GM19025 (cell line): ENCODE measurements around the gene TEX47.
A peak's percentile ranks its signal among the peaks of the same experiment; 100 is the strongest.

Source experiments
- ATAC-seq: cut with Tn5 transposase; IDR thresholded peaks from one replicate; pipeline ENCODE4 v1.9.1; 2021; ENCODE audit warnings: mild to moderate bottlenecking, low read depth, moderate library complexity; ENCODE audit not compliant: unreplicated experiment

The TEX47 gene

DNA sequence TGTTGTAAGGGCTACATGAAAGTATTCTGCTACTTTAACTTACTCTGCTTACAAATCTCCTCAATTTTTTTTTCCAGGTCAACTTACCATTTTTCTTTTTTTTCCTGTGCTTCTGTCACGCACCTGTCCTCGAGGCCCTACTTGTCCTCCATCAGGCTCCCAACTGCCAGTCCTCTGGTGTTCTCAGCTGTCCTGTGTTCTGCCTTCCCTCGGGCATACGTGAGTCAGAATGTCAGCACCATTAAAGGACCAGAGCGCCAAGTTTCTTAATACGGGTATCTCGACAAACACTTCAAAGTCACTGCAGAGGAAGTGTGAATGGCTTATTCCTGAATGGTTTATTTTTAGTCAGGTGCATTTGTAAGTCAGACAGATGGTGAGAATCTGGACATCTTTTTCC is at the start of gene TEX47:
TEX47 (minus strand) TSS at position 185 of the 400 bp plus-strand sequence. CDS start 795 bp downstream, outside the sequence.
- no peak for ATAC-seq

DNA sequence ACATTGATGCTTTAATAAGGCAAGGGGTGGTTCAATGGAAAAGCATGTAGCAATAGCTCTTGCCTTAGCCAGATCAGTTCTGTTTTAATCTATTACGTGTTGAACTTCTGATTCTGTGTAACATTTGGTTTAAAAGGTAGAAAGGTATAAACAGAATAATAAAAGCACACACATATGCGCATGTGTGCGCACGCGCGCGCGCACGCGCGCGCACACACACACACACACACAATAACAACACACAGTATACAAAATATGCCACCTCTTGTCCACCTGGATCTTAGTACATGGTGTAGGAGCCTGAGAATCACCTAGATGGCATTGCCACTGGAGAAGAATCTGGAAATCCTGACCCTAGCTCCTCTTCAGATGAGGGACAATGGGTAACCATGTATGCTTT is 49.6 kb upstream of the TEX47 start:
- no peak for ATAC-seq

DNA sequence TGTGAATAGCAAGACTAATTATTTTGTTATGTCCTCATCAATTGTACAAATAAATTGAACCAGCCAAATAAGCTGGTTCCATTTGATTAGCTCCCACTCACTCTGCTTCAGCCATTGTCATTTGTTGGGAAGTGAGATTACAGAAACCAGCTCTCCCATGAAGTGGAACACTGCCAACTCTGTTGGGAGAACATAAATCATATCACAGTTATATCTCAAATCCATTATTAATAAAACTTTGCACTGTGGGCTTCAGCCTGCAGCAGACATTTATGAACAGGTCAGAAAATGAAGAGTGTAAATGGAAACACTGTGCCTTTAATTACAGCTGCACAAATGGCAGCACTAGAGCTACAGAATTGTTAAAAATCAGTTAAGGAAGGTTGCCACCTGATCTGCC is 46.7 kb upstream of the TEX47 start:
- no peak for ATAC-seq

DNA sequence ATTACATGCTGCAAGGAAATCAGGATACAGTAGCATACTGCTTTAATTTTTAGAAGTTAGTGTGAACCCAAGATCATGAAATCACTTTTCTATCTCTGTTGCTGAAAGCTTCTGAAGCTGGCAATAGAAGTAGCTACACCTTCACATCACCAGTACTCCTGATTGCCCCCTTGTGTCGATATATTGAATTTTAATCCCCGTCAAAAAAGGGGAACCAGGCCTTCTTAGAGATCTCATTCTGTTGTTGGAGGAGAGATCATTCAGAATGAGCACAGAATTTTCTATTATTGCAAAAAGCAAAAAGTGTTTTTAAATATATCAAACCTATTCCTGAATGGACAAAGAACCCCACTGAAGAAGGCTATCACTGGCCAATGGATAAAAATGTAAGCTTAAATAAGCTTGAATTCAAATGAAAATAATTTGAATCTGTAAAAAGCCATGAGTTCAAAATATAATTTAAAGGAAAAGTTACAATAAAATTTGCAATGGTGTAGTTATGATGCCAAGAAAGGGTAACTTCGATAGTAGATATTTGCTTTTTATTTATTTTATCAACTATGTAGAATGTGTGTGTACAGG is 39.7 kb upstream of the TEX47 start:
- peak; percentile 75 for ATAC-seq

DNA sequence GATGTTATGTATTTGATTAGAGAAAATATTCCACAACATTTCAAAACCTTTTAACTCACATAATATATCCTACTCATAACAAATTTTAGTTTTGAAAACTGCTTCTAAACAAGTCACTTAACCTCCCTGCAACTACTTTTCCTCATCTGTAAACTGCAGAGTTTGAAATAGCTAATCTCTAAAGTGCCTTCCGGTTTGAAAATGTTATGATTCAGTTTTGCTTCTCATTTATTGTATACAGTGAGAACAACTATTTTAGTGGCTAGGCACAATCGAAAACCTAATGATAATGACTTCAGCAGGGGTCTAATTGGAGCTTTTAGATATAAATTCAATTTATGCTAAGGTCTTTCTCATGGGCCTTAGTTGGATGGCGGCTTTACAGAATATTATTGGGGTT is 30.7 kb upstream of the TEX47 start:
- peak; percentile 59 for ATAC-seq

DNA sequence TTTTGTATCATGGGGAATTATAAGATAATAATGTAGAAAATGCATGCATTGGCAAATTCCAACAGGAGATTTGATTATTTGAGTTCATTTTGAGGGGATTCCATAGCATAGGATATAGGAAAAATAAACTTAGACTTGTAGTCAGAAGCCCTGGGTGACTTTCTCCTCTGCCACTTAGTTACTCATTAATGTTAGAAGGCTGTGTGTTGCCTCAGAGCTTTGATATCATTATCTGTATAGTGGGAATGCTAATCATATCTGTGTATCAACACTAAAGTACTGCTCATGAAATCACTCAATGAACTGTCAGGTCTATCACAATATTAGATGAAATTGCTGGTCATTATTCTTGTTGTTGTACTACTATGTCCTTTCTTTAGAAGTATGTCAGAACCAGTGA is 23.0 kb upstream of the TEX47 start:
- no peak for ATAC-seq

DNA sequence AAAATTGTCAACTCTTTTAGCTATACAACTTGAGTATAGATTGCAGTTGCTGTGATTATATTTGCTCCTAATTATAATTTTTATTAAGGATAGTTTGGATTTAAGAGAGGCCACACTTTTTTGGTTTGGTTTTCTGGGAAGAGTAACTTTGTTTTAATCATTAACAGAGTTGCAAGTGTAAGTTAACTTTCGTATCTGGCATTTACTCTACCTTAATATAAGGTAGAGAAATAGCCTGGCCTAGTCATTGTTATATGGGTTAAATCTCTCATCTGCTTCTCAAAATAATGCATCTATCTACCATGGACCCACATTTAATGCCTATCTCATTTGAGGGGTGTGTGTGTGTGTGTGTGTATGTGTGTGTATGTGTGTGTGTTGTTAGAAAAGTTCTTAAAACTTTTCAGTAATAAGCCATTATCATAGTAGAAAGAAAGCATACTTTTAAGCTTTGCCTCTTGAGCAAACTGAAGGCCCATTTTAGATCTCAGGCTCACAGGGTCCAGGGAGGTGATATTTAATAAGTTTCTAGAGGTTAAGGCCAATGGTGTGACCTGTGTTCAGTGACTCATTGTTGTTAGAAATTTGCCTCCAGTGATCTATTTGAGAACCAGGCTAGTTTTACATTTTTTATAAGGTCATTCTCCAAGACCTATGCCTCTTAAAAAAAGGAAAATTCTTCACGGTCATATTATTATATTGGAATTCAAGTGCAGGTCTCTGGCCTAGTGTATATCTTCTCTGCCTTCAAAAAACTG is 10.9 kb upstream of the TEX47 start:
- ATAC-seq: no peak

DNA sequence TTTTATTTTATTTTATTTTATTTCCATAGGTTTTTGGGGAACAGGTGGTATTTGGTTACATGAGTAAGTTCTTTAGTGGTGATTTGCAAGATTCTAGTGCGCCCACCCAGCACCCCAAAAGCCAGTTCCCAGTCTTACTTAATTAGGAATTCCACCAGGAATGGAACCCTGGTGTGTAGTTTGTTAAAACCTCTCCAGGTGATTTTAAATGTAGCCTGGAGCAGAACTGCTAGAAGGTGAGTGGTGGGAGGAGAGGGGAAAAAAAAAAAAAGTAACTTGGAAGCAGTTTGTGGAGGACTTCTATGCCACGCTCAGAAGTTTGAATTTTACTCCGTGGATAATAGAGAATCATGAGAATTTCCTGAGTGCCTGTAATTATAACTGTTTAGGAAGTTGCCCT is 5.5 kb upstream of the TEX47 start:
- no peak for ATAC-seq

DNA sequence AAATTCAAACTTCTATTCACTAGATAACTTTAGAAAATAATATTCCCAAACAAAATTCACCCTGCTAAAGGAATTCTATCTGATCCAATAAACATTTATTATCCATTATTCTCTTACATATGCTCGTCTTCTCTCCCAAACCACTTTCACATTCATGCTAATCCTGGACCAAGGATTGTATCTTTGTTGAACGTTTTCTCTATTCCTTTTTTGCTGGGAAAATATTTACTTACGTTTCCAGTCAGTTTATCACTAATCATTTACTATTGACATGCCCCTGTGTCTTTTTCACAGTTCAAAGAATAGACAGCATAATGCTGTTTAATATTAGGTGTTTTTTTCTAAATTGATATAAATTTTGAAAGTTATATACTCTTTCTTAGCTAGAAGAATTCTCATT is 3.2 kb downstream of the TEX47 start:
- no peak for ATAC-seq

DNA sequence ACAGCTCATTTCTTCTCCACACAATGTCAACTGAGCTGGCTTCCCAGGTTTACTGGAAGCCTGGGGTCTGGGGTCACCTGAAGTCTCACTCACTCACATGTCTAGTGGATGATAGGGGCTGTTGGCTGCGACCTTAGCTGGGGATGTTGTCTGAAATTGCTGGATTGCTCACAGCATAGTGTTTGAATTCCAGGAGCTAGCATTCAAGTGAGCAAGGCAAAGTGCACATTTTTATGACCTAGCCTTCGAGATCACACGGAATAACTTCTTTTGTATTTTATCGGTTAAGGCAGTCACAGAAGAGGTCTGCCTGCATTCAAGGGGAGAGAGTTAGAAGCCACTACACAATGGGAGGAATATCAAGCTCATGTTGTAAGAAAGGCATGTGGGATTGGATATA is 3.6 kb downstream of the TEX47 start:
- ATAC-seq: no peak

DNA sequence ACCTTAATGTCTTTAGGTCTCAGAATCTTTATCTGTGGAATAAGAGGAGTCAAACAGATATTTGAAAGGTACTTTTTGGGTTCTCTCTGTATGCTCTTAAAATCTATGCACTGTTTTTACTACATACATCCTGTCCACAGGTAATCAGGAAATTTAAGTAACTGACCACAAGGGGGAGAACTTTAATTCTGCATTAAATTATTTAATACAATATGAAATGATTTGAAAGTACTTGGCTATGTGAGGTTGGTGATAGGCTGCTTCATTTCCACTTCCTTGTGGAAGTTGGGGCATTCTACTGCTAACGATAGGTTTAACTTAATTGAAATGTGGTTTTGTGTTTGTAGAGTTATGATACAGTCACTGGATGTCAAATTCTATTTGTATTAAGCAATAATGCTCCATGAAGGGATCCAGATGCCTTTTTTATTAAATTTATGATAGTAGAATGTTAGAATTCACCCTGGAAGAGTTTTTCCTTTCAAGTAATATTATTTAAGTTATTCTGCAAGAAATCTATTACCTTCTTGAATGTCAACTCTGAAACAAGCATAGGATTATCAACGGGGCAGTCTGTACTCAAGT is 6.0 kb downstream of the TEX47 start:
- no peak for ATAC-seq

DNA sequence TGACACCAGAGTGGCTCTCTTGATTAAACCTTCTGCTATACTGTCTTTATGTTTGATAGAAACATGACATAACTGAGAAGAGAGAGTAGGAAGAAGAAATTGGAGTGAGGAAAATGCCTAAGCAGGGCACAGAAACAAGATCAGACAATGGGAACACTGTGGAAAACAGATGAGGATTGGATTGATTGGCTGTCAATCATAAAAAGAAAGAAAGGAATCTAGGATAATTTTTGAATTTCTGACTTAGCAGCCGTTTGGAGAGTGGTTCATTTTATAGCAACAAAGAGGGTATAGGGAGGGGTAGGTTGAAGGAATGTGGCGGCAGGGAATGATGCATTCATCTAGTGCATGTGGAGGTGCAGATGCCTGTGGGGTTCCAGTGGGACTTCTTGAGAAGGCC is 7.8 kb downstream of the TEX47 start:
- no peak for ATAC-seq

DNA sequence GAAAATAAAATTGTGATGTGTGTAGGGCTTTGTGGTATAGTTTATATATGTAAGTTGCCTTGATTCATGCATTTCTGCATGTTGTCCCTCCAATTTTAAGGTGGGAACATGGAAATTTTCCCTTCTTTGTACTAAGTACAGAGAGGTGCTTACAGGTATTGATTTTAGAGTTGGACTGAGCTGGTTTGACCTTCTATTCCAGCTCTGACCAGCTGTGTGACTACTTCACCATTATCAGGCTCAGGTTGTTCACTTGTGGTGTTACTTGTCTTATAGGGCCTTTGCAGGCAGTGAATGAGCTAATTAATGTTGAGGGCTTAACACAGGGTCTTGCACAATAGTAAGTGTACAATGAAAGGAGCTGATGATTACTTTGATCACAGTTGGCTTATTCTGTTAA is 19.7 kb downstream of the TEX47 start:
- no peak for ATAC-seq

DNA sequence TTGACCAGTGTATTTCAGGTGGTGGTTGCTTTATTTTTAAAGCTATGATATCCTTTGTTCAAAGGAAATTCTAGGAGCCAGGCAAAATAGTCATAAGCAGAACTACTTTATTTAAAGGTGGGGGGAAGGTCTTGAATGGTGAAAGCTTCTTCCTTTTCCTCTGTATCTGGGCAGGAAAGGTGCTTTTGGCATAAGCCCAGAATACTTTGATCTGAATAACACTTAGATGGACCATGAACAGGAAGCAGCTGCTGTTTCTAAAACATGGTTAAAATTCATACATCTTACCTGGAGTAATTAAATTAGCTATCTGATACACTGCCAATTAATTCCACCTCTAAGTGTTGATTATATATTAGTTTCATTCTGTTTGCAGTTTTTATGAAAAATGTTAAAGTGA is 22.8 kb downstream of the TEX47 start:
- ATAC-seq: no peak

DNA sequence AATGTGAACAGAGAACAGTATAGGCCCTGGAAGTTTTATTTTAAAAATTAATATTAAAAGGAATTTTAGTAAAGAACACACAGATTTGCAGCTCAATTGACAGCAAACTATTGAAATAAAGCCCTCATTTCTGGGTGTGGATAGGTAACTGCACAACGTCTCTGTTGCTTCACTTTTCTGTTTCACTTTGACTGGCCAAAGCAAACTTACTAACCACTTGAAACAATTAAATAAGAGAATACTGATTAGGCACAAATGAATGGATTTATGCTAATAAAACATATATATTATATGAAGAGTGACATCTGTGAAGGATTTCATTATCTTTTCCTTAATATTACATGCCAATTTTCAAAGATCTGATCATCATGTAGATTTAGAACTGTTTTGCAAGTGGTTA is 24.1 kb downstream of the TEX47 start:
- ATAC-seq: no peak

DNA sequence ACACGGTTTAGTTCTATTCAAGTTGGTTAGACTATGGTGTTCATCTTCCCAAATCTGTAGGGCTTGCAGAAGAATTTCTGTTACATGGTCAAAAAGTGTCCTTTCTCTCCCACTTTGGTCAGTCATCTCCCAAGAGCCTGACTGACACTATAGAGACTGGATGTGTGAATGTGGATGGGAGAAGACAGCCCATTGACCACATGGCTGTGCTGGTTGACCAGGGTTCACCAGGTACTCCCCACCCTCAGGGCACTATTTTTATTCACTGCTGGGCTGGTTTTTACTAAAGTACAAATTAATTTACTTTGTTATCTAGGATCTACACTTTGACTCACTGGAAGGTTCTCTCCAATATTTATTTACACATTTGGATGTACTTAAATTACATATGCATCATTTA is 33.8 kb downstream of the TEX47 start:
- ATAC-seq: no peak

DNA sequence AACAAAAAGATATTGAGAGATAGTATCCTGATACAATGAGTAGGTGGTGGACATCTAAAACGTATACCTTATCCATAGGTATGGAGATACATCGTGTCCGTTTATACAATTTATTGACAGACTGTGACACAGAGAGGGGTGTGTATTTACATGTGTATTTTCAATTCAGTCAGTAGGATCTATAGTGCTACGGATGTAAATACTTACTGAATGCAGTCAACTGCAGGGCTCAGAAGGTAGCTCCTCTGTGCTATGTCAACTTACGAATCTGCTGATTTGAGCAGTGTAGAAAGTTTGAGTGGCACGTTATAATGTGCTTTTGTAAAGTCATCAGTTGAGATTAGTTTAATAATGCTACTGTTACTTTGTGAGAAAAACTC is 35.4 kb downstream of the TEX47 start:
- ATAC-seq: no peak

DNA sequence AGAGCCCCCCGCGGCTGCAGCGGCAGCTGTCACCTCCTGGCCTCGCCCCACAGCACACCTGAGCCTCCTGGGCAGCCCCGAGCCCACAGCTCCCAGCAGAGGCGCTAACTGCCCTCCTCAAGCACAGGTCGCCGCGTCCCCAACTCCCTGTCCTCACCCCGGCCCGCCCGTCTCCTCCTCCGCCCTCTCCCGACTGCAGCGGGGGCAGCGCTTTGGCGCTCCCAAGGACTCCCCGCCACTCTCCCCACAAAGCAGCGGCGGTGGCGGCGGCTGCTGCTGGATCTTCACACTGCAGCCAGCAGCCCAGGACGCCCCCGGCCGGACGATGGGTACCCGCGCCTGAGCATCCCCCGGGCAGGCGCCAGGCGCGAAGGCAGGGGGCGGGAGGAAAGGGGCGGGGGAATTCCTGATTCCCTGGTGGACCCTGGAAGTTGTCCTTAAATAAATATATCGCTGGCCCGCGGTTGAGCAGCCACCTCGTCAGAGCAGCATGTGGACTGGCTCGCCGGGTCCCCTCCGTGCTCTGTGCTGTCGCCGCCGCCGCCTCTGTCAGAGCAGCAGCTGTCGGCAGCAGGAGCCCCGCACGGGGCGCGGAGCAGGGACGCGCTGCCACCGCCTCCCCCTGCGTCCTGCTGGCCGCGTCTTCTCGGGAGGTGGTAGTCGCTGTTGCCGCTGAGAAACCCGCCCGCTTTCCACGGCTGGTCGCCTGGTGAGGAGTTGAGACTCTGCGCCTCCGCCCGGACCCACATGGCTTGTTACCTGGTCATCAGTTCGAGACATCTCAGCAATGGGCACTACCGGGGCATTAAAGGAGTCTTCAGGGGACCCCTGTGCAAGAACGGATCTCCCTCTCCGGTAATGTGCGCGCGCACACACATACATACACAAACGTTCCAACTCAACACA is 36.1 kb downstream of the TEX47 start, which contains the start of gene ZNF804B:
ZNF804B (plus strand) TSS at position 471 of the 906 bp plus-strand sequence; CDS start at position 748, 277 bp downstream.
- no peak for ATAC-seq

DNA sequence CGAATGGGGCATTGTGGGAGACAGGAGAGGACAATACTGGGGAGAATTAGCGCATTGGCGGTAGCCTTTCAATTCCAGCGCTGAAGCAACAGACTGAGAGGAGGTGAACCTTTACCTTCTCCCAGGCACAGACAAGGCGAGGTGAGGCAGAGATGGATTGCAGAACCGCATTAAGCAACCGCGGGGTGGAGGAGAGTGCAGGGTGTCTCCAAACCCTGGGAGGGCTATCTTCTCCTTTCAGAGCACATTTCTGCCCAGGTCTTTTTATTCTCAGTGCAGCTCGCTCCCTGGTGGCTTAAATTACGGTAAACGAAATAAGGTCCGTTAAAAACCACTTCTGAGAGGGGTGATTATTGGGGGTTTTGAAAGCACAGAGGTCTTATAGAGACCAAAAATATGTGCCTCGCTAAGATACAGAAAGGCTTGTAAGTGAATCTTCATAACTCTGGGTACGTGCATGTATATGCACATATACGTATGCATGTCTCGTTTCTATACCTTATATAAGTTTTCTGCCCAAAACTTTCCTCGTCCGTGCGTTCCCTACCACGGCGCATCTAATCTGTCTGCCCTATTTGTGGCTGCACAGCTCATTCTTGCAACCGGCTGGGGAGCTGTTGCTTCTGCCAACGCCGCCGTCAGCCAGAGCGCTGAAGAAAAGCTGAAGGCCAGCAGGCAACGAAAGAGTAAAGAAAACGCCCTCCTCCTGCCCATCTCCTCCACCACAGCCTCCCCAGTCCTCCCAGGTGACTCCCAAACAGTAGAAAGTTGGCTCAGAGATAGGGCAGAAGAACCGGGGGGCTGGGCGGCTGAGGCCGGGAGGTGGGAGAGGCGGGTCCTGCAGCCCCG is 36.9 kb downstream of the TEX47 start:
- ATAC-seq: no peak

DNA sequence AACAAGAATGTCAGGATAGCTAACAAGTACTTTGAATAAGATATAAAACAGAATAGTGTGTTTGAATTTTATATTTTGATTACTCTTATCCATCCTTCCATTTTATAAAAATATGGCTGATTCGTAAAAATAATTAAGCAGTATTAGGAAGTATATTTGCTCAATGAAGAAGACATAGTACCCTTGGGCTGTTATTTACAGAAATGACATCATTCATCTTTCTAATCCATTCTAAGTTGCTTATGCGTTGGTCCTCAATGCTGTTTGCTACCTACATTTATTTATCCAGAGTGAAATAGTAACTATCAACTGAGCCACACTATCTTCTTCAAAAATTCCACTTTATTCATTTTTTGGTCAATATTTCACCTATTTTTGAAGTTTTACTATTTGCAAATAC is 38.2 kb downstream of the TEX47 start:
- no peak for ATAC-seq
